Measurements from ENCODE around the gene PLD2.

- TF ChIP-seq, protein P1, sequence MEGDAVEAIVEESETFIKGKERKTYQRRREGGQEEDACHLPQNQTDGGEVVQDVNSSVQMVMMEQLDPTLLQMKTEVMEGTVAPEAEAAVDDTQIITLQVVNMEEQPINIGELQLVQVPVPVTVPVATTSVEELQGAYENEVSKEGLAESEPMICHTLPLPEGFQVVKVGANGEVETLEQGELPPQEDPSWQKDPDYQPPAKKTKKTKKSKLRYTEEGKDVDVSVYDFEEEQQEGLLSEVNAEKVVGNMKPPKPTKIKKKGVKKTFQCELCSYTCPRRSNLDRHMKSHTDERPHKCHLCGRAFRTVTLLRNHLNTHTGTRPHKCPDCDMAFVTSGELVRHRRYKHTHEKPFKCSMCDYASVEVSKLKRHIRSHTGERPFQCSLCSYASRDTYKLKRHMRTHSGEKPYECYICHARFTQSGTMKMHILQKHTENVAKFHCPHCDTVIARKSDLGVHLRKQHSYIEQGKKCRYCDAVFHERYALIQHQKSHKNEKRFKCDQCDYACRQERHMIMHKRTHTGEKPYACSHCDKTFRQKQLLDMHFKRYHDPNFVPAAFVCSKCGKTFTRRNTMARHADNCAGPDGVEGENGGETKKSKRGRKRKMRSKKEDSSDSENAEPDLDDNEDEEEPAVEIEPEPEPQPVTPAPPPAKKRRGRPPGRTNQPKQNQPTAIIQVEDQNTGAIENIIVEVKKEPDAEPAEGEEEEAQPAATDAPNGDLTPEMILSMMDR (IDR thresholded peaks at IDR 0.05) = no peak
- TF ChIP-seq POLR2A (IDR thresholded peaks at IDR 0.05) = no peak
These were observed 43.3 kb downstream of the PLD2 start for GRCh38 chr17:4850246-4850645.

All from body of pancreas (tissue), 4 donors.